ENCODE results near the gene CTR9. TPM values are rescaled to one million over a fixed set of nuclear protein-coding genes. Genes with fewer than 3 reads are reported as not detected.

The CTR9 gene
- total RNA-seq, 1 donor, result 33.2 TPM

- no peak overlapping the region for H3K4me3 ChIP-seq (ENCODE audit: low read length)
- H3K4me1 ChIP-seq (ENCODE audit: insufficient read depth, low read length), result no peaks in the 10 kb centered on the region
- no peaks in the 10 kb centered on the region for H3K27me3 ChIP-seq (ENCODE audit: insufficient read depth, low read length)
- no peaks in the 10 kb centered on the region for H3K9me3 ChIP-seq (ENCODE audit: low read depth, low read length)
These were observed 10.1 kb downstream of the CTR9 start for GRCh38 chr11:10761085-10761698.

- Histone ChIP-seq H3K4me1 (ENCODE audit: insufficient read depth, low read length) (no peaks in the 10 kb centered on the region), H3K27me3 (ENCODE audit: insufficient read depth, low read length) (no peaks in the 10 kb centered on the region), H3K4me3 (ENCODE audit: low read length) (no peak overlapping the region), H3K9me3 (ENCODE audit: low read depth, low read length) (no peaks in the 10 kb centered on the region)
These were observed 11.1 kb downstream of the CTR9 start for GRCh38 chr11:10762185-10762584.

- Histone ChIP-seq H3K9me3 (ENCODE audit: low read depth, low read length) (no peaks in the 10 kb centered on the region), H3K27me3 (ENCODE audit: insufficient read depth, low read length) (no peaks in the 10 kb centered on the region), H3K4me3 (ENCODE audit: low read length) (no peak overlapping the region), H3K4me1 (ENCODE audit: insufficient read depth, low read length) (no peaks in the 10 kb centered on the region)
These were observed 11.9 kb downstream of the CTR9 start for GRCh38 chr11:10762913-10763421.

- Histone ChIP-seq H3K27me3 (ENCODE audit: insufficient read depth, low read length) (no peaks in the 10 kb centered on the region), H3K4me3 (ENCODE audit: low read length) (no peak overlapping the region), H3K4me1 (ENCODE audit: insufficient read depth, low read length) (no peaks in the 10 kb centered on the region), H3K9me3 (ENCODE audit: low read depth, low read length) (no peaks in the 10 kb centered on the region)
These were observed 12.7 kb downstream of the CTR9 start for GRCh38 chr11:10763766-10764165.

- Histone ChIP-seq H3K4me3 (ENCODE audit: low read length) (no peak overlapping the region), H3K27me3 (ENCODE audit: insufficient read depth, low read length) (no peaks in the 10 kb centered on the region), H3K9me3 (ENCODE audit: low read depth, low read length) (no peaks in the 10 kb centered on the region), H3K4me1 (ENCODE audit: insufficient read depth, low read length) (no peaks in the 10 kb centered on the region)
These were observed 13.4 kb downstream of the CTR9 start for GRCh38 chr11:10764412-10764811.

- Histone ChIP-seq H3K27me3 (ENCODE audit: insufficient read depth, low read length) (no peaks in the 10 kb centered on the region), H3K4me3 (ENCODE audit: low read length) (no peak overlapping the region), H3K4me1 (ENCODE audit: insufficient read depth, low read length) (no peaks in the 10 kb centered on the region), H3K9me3 (ENCODE audit: low read depth, low read length) (no peaks in the 10 kb centered on the region)
These were observed 19.7 kb downstream of the CTR9 start for GRCh38 chr11:10770626-10771254.

GRCh38 chr11:10771457-10771856, 20.4 kb downstream of the CTR9 start:
- Histone ChIP-seq H3K4me3 (ENCODE audit: low read length) (no peak overlapping the region), H3K9me3 (ENCODE audit: low read depth, low read length) (no peaks in the 10 kb centered on the region), H3K27me3 (ENCODE audit: insufficient read depth, low read length) (no peaks in the 10 kb centered on the region), H3K4me1 (ENCODE audit: insufficient read depth, low read length) (no peaks in the 10 kb centered on the region)

- no peaks in the 10 kb centered on the region for H3K27me3 ChIP-seq (ENCODE audit: insufficient read depth, low read length)
- H3K4me3 ChIP-seq (ENCODE audit: low read length), result no peak overlapping the region
- H3K4me1 ChIP-seq (ENCODE audit: insufficient read depth, low read length), result peaks cover 14% of the 10 kb centered on the region
- no peaks in the 10 kb centered on the region for H3K9me3 ChIP-seq (ENCODE audit: low read depth, low read length)
These were observed 23.8 kb downstream of the CTR9 start for GRCh38 chr11:10774811-10775210.

GRCh38 chr11:10777393-10777793, 26.3 kb downstream of the CTR9 start:
- no peak overlapping the region for H3K4me3 ChIP-seq (ENCODE audit: low read length)
- H3K4me1 ChIP-seq (ENCODE audit: insufficient read depth, low read length), result peaks cover 14% of the 10 kb centered on the region
- no peaks in the 10 kb centered on the region for H3K27me3 ChIP-seq (ENCODE audit: insufficient read depth, low read length)

GRCh38 chr11:10777806-10778205, 26.8 kb downstream of the CTR9 start:
- peaks cover 14% of the 10 kb centered on the region for H3K4me1 ChIP-seq (ENCODE audit: insufficient read depth, low read length)
- H3K4me3 ChIP-seq (ENCODE audit: low read length), result no peak overlapping the region
- no peaks in the 10 kb centered on the region for H3K9me3 ChIP-seq (ENCODE audit: low read depth, low read length)
- H3K27me3 ChIP-seq (ENCODE audit: insufficient read depth, low read length), result no peaks in the 10 kb centered on the region

More at GRCh38 chr11:10777393-10777793, 26.3 kb downstream of the CTR9 start:
- H3K9me3 ChIP-seq (ENCODE audit: low read depth, low read length), result no peaks in the 10 kb centered on the region

GRCh38 chr11:10778217-10778970, 27.3 kb downstream of the CTR9 start:
- Histone ChIP-seq H3K4me1 (ENCODE audit: insufficient read depth, low read length) (peaks cover 14% of the 10 kb centered on the region), H3K27me3 (ENCODE audit: insufficient read depth, low read length) (no peaks in the 10 kb centered on the region), H3K9me3 (ENCODE audit: low read depth, low read length) (no peaks in the 10 kb centered on the region), H3K4me3 (ENCODE audit: low read length) (no peak overlapping the region)

- Histone ChIP-seq H3K27me3 (ENCODE audit: insufficient read depth, low read length) (no peaks in the 10 kb centered on the region), H3K4me3 (ENCODE audit: low read length) (no peak overlapping the region), H3K9me3 (ENCODE audit: low read depth, low read length) (no peaks in the 10 kb centered on the region), H3K4me1 (ENCODE audit: insufficient read depth, low read length) (peaks cover 14% of the 10 kb centered on the region)
These were observed 28.0 kb downstream of the CTR9 start for GRCh38 chr11:10779086-10779485.

GRCh38 chr11:10780040-10780439, 29.0 kb downstream of the CTR9 start:
- no peaks in the 10 kb centered on the region for H3K9me3 ChIP-seq (ENCODE audit: low read depth, low read length)
- H3K4me3 ChIP-seq (ENCODE audit: low read length), result no peak overlapping the region
- H3K4me1 ChIP-seq (ENCODE audit: insufficient read depth, low read length), result peaks cover 14% of the 10 kb centered on the region
- H3K27me3 ChIP-seq (ENCODE audit: insufficient read depth, low read length), result no peaks in the 10 kb centered on the region

GRCh38 chr11:10784232-10785145, 33.4 kb downstream of the CTR9 start:
- Histone ChIP-seq H3K4me1 (ENCODE audit: insufficient read depth, low read length) (no peaks in the 10 kb centered on the region), H3K27me3 (ENCODE audit: insufficient read depth, low read length) (no peaks in the 10 kb centered on the region), H3K4me3 (ENCODE audit: low read length) (no peak overlapping the region), H3K9me3 (ENCODE audit: low read depth, low read length) (no peaks in the 10 kb centered on the region)

- H3K4me1 ChIP-seq (ENCODE audit: insufficient read depth, low read length), result no peaks in the 10 kb centered on the region
- no peaks in the 10 kb centered on the region for H3K27me3 ChIP-seq (ENCODE audit: insufficient read depth, low read length)
- no peak overlapping the region for H3K4me3 ChIP-seq (ENCODE audit: low read length)
- no peaks in the 10 kb centered on the region for H3K9me3 ChIP-seq (ENCODE audit: low read depth, low read length)
These were observed 34.1 kb downstream of the CTR9 start for GRCh38 chr11:10785146-10785474.
